Measurements from ENCODE around the gene CHCHD6.

CHCHD6 gene

GRCh38 chr3:126706631-126707030 is 2.6 kb downstream of the CHCHD6 start:
- DNase-seq, result no peak

GRCh38 chr3:126711121-126711760 is 7.2 kb downstream of the CHCHD6 start:
- DNase-seq, result no peak

- DNase-seq, result no peak
Observed at GRCh38 chr3:126713199-126713598, 9.2 kb downstream of the CHCHD6 start.

GRCh38 chr3:126714276-126714900 is 10.3 kb downstream of the CHCHD6 start:
- DNase-seq, result no peak

- DNase-seq, result no peak
Observed at GRCh38 chr3:126714921-126715320, 10.9 kb downstream of the CHCHD6 start.

- DNase-seq, result no peak
Observed at GRCh38 chr3:126715432-126715831, 11.4 kb downstream of the CHCHD6 start.

- no peak for DNase-seq
Observed at GRCh38 chr3:126716057-126716456, 12.0 kb downstream of the CHCHD6 start.

GRCh38 chr3:126718561-126719445 is 14.8 kb downstream of the CHCHD6 start:
- DNase-seq, result no peak

- no peak for DNase-seq
Observed at GRCh38 chr3:126720596-126720995, 16.6 kb downstream of the CHCHD6 start.

- no peak for DNase-seq
Observed at GRCh38 chr3:126721246-126721645, 17.2 kb downstream of the CHCHD6 start.

GRCh38 chr3:126723237-126723636 is 19.2 kb downstream of the CHCHD6 start:
- no peak for DNase-seq

- no peak for DNase-seq
Observed at GRCh38 chr3:126723801-126724200, 19.8 kb downstream of the CHCHD6 start.

- DNase-seq, result no peak
Observed at GRCh38 chr3:126728680-126729079, 24.6 kb downstream of the CHCHD6 start.

GRCh38 chr3:126730376-126730775 is 26.3 kb downstream of the CHCHD6 start:
- DNase-seq, result no peak

- no peak for DNase-seq
Observed at GRCh38 chr3:126731044-126731443, 27.0 kb downstream of the CHCHD6 start.

GRCh38 chr3:126732281-126733060 is 28.4 kb downstream of the CHCHD6 start:
- no peak for DNase-seq

GRCh38 chr3:126733061-126733430 is 29.0 kb downstream of the CHCHD6 start:
- no peak for DNase-seq

- DNase-seq, result no peak
Observed at GRCh38 chr3:126734106-126734723, 30.2 kb downstream of the CHCHD6 start.

GRCh38 chr3:126737527-126737926 is 33.5 kb downstream of the CHCHD6 start:
- DNase-seq, result no peak

GRCh38 chr3:126742057-126742456 is 38.0 kb downstream of the CHCHD6 start:
- no peak for DNase-seq

- DNase-seq, result no peak
Observed at GRCh38 chr3:126743350-126743749, 39.3 kb downstream of the CHCHD6 start.

- no peak for DNase-seq
Observed at GRCh38 chr3:126743781-126744180, 39.7 kb downstream of the CHCHD6 start.

Measured in stimulated activated CD4-positive, alpha-beta T cell treated with anti-CD3 and anti-CD28 coated beads, Interleukin-2, amount 100 ng/mL, for 48 hours (primary cell).